ENCODE results near the gene CDH20.

CDH20 gene

GRCh38 chr18:61400716-61401115, 67.5 kb downstream of the CDH20 start:
- no peak for DNase-seq
- in situ Hi-C loops (cut with HindIII; ENCODE audit: low pct_ligation_motif_present, low pct_unique_long_range_greater_than_20kb, low sequenced_read_pairs), result no loop called here

GRCh38 chr18:61402726-61403125, 69.5 kb downstream of the CDH20 start:
- no peak for DNase-seq
- in situ Hi-C loops (cut with HindIII; ENCODE audit: low pct_ligation_motif_present, low pct_unique_long_range_greater_than_20kb, low sequenced_read_pairs), result no loop called here

GRCh38 chr18:61413396-61413795, 80.2 kb downstream of the CDH20 start:
- in situ Hi-C loops (cut with HindIII; ENCODE audit: low pct_ligation_motif_present, low pct_unique_long_range_greater_than_20kb, low sequenced_read_pairs), result no loop called here
- no peak for DNase-seq

- DNase-seq, result no peak
- in situ Hi-C loops (cut with HindIII; ENCODE audit: low pct_ligation_motif_present, low pct_unique_long_range_greater_than_20kb, low sequenced_read_pairs), result no loop called here
Observed at GRCh38 chr18:61414086-61414485, 80.9 kb downstream of the CDH20 start.

GRCh38 chr18:61419763-61420162, 86.5 kb downstream of the CDH20 start:
- in situ Hi-C loops (cut with HindIII; ENCODE audit: low pct_ligation_motif_present, low pct_unique_long_range_greater_than_20kb, low sequenced_read_pairs), result no loop called here

GRCh38 chr18:61420218-61420885, 87.1 kb downstream of the CDH20 start:
- DNase-seq, result no peak
- in situ Hi-C loops (cut with HindIII; ENCODE audit: low pct_ligation_motif_present, low pct_unique_long_range_greater_than_20kb, low sequenced_read_pairs), result no loop called here

More at GRCh38 chr18:61419763-61420162, 86.5 kb downstream of the CDH20 start:
- no peak for DNase-seq

DNA sequence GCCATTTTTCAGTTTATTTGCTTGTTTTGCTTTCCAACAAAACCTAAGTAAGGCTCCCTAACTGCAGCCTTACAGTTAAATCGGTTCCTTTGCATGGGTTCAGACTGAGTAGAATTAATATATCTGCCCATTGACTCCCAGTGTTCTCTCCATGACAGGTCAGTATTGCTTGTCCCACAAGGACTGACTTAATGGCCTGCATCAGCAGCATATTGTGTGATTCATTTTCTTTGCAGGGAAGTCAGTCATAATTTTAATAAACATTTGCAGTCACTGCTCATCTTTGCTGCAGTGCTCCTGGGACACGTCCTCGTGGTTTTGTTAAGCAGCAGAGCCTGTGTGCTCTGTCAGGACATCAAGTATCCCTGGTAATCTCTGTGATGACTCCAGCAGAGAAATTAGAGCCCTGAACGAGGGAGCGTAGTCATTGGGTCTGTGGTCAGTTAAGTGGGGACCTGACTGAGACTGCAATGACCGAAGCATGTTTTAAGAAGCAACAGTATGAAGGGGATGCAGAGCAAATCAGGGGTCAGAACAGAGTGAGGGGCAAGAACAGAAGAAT, 93.3 kb downstream of the CDH20 start:
- in situ Hi-C loops (cut with HindIII; ENCODE audit: low pct_ligation_motif_present, low pct_unique_long_range_greater_than_20kb, low sequenced_read_pairs), result no loop called here
- DNase-seq, result no peak

DNA sequence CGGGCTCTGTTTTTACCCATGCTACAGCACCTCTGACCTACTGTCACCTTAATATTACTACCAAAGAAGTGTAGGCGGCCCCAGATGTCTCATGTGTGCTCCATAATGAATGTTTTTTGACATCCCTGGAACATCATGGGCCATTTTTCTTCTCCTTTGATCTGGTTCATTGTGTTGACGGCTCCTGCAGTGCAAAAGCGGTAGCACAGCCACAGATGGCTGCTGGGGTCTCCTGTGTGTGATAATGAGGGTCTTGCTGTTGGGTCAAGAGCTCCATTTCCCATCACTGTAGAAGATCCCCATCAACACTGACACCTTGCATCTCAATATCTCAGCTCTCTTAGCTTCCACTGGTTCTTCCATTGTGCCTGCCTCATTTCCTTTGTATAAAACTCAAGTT, 95.0 kb downstream of the CDH20 start:
- in situ Hi-C loops (cut with HindIII; ENCODE audit: low pct_ligation_motif_present, low pct_unique_long_range_greater_than_20kb, low sequenced_read_pairs), result no loop called here

DNA sequence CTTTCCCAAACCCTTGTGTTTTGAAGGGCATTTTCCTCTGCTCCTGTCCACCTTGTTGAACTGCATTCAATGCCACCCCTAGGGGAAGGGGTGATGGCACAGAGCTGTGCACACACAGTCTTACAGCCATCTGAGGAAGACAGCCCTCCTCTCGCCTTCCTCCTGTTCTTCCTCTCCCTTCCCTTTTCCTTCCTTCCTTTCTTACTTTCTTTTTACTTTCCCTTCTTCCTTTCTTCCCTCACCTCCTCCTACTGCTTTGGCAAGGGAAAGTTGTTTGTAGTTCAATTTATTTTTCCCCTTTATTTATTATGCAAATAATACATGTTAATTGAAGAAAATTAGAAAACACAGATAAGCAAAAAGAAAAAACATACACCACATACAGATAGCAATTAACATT, 99.4 kb downstream of the CDH20 start:
- DNase-seq, result no peak
- in situ Hi-C loops (cut with HindIII; ENCODE audit: low pct_ligation_motif_present, low pct_unique_long_range_greater_than_20kb, low sequenced_read_pairs), result no loop called here

More for the DNA sequence above, 95.0 kb downstream of the CDH20 start:
- no peak for DNase-seq

DNA sequence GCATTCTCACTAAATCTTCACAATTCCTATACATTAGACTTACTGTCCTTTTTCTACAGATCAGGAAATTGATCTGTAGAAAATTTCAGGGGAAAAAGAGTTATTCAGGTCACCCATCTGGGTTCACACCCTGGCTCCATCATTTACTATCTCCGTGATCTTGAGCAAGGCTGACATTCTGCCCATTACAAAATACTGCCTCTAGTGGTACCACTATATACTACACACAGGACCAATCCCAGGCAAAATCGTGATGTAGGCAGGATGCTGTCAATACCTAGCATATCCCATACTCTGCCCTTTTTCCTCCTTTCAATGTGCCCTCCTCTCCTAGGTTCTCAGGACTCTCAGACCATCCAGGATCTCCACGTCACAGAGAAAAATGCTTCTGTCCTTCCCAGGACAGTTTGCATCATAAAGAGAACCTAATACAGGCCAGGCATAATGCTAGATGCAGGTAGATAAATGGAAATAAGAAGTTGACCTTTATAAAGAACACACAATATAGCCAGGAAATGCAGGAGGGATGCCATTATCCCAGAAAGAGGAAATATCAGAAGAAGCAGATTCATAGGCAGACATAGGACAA, 101.9 kb downstream of the CDH20 start:
- DNase-seq, result peak; percentile 30
- in situ Hi-C loops (cut with HindIII; ENCODE audit: low pct_ligation_motif_present, low pct_unique_long_range_greater_than_20kb, low sequenced_read_pairs), result no loop called here

- in situ Hi-C loops (cut with HindIII; ENCODE audit: low pct_ligation_motif_present, low pct_unique_long_range_greater_than_20kb, low sequenced_read_pairs), result no loop called here
- DNase-seq, result no peak
Observed at GRCh38 chr18:61443081-61443725, 110.0 kb downstream of the CDH20 start.

DNA sequence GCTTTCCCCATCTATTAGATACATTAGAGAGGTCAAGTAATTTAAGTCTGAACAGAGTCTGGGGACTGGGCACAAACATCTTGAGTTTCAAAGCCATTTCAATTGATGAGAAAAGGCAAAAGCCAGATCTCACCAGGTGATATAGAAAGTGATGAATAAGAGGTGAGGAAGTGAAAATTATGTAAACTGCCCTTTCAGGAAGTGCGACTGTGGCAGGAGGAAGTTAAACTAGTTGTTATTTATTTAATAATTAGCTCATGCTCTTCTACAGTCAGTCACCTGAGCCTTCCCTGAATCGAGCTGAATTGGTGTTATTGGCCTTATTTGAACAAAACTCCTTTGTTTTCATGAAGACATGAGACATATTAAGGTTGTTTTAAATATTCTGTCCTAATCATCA, 115.1 kb downstream of the CDH20 start:
- in situ Hi-C loops (cut with HindIII; ENCODE audit: low pct_ligation_motif_present, low pct_unique_long_range_greater_than_20kb, low sequenced_read_pairs), result no loop called here

DNA sequence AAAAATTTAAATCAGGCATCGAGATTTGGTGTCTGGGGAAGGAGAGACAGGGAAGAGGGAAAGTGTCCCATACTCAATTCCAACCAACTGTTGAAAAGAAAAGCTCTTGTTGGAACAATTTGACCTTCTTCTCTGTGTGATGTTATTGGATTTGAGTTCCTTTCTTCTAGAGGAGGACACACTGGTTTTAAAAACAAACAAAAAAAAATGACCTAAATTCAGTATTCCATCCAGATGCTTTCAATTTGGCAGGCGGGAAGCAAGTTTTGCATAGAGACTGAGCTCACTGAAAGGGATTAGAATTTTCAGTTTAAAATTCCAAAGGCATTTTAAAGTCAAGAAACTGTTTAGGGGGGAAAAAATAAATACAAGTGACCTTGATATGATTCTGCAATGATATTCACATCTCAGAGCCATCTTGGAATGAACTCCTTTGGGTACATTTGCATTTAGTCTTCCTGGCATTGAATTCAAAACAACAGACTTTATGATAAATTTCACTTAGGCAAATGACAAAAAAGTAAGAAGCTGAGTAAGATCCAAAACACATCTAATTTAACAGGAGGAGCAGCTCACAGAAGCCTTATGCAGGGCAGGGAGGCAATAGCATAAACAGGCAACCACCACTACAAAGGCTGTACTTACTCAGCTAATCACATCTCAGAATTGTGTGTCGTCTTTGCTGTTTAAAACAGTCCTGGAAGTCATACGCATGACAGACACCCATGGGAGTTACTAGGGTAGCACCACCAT, 126.8 kb downstream of the CDH20 start:
- DNase-seq, result no peak
- in situ Hi-C loops (cut with HindIII; ENCODE audit: low pct_ligation_motif_present, low pct_unique_long_range_greater_than_20kb, low sequenced_read_pairs), result no loop called here

More for the DNA sequence above, 115.1 kb downstream of the CDH20 start:
- no peak for DNase-seq

DNA sequence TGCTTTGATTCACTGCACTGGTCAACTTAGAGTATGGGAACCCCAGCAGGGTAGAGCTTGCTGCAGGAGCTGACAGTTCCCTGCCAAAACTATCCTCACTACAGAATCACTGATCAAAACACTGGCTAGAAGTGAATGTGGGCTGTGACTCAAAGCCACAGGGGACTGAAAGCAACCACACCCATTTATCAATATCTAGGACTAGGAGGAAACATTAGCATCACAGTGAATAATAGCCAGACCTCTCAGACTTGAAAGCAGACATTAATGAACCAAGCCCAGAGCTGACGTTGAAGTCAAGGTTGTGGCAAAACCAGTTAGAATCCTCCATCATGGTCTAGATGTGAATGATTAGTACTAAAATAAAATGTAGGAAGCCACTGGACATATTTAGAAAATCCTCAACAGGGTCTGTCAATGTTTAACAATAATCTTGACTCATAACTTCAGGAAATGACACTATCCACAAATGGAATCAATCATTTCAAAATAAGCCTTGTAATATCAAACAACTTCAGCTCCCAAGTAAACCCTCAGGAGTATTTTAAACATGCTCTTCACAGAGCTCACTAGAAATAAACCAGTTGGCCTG, 131.4 kb downstream of the CDH20 start:
- peak; percentile 44 for DNase-seq
- in situ Hi-C loops (cut with HindIII; ENCODE audit: low pct_ligation_motif_present, low pct_unique_long_range_greater_than_20kb, low sequenced_read_pairs), result no loop called here

GRCh38 chr18:61466736-61467135, 133.5 kb downstream of the CDH20 start:
- in situ Hi-C loops (cut with HindIII; ENCODE audit: low pct_ligation_motif_present, low pct_unique_long_range_greater_than_20kb, low sequenced_read_pairs), result no loop called here
- DNase-seq, result no peak

- in situ Hi-C loops (cut with HindIII; ENCODE audit: low pct_ligation_motif_present, low pct_unique_long_range_greater_than_20kb, low sequenced_read_pairs), result no loop called here
- no peak for DNase-seq
Observed at GRCh38 chr18:61470031-61470674, 136.9 kb downstream of the CDH20 start.

- in situ Hi-C loops (cut with HindIII; ENCODE audit: low pct_ligation_motif_present, low pct_unique_long_range_greater_than_20kb, low sequenced_read_pairs), result no loop called here
- DNase-seq, result no peak
Observed at GRCh38 chr18:61471541-61471940, 138.3 kb downstream of the CDH20 start.

GRCh38 chr18:61471942-61472341, 138.7 kb downstream of the CDH20 start:
- DNase-seq, result no peak
- in situ Hi-C loops (cut with HindIII; ENCODE audit: low pct_ligation_motif_present, low pct_unique_long_range_greater_than_20kb, low sequenced_read_pairs), result no loop called here
